Testis (tissue), 2 donors: ENCODE measurements around the gene MEGF9.

Experiments
- CTCF ChIP-seq, 3 experiments: fragments of 450-650 bp in 2 of 3; fragments of 200-600 bp in 1 of 3; sonication (generic) in 1 of 3; IDR thresholded peaks; one replicate each; pipeline ENCODE4 v1.5.1; 2016 to 2019; ENCODE audit warnings: antibody characterized with exemption in 3 of 3, mild to moderate bottlenecking in 2 of 3, moderate library complexity in 1 of 3
- POLR2A ChIP-seq: fragments of 450-650 bp; IDR thresholded peaks from one replicate; pipeline ENCODE4 v1.6.1; 2017; ENCODE audit warnings: antibody characterized with exemption, mild to moderate bottlenecking, moderate library complexity

- TF ChIP-seq CTCF (IDR thresholded peaks at IDR 0.05): no peak
- no peak for TF ChIP-seq POLR2A
Observed at GRCh38 chr9:120724757-120725400, 10.6 kb upstream of the MEGF9 start.
